Activated gamma-delta T cell (primary cell): ENCODE measurements around the gene SHROOM3.

Source experiments
- DNase-seq: peaks from one replicate; lab custom pipeline; 2025; lab: John Stamatoyannopoulos, UW

The SHROOM3 gene

DNA sequence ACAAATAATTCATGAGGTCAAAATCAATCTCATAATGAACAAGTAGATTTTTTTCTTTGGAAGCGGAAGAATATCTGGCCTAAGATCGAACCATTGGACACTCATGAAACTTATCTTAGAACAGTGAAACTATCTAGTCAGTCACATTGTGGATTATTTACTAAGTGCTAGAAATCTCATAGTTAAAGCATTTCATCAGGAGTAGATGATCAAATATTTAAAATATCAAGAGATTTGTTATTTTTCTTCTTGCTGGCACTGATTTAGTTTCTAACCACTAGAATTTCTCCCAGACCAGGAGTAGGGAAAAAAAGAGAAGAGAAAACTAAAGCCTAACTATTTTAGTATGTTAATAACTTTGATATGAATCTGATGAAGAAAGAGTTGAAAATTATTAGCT, 105.5 kb downstream of the SHROOM3 start:
- no peak for DNase-seq

- no peak for DNase-seq
Observed at GRCh38 chr4:76543378-76543777, 108.3 kb downstream of the SHROOM3 start.

GRCh38 chr4:76544725-76545124, 109.7 kb downstream of the SHROOM3 start:
- no peak for DNase-seq

DNA sequence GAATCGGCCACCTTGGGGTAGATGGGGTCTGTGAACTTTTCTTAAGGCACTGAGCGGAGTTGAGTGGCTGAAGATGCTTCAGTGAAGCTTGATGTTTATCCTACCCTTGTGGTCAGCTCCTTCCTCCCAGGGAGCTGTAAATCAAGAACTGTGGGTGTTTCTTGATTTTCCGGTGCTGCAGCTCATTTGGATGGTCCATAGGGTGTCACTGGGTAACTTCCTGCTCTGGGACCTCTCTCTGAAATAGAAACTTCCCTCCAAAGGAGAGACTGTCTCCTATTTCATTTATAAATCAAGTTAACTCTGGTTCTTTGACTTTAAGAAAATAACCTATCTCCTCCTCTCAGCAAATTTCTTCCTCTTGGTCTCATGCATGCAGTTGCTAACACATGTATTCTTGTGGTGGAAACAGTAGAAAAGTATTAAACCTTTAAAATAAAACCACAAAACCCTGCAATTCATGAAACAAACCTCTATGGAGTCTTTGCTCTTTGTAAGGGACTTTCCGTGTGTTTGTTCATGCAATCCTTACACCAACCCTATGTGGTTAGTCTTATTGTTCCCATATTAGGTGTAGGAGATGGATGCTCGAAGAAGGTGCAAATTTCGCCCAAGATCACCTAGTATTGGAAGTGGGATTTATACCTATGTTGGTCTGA, 110.3 kb downstream of the SHROOM3 start:
- DNase-seq: no peak

DNA sequence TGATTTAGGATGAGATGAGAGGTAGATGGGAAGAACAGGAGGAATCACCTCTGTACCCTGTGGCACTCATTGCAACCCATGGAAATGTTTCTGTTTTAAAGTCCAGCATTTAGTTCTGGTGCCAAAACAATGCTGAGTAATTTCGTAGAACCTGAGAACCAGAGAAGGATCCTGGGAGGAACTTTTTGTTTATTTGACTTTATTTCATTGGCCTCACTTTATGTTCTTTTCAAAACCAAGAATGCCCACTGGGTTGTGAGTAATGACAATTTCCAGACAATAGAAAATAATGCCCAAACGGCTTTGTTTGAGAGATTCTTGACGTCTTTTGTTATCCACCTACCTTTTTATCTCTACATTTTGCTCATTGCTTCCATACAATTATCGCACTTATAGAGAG, 111.3 kb downstream of the SHROOM3 start:
- DNase-seq: no peak

GRCh38 chr4:76546759-76547742, 112.0 kb downstream of the SHROOM3 start:
- DNase-seq: no peak

DNA sequence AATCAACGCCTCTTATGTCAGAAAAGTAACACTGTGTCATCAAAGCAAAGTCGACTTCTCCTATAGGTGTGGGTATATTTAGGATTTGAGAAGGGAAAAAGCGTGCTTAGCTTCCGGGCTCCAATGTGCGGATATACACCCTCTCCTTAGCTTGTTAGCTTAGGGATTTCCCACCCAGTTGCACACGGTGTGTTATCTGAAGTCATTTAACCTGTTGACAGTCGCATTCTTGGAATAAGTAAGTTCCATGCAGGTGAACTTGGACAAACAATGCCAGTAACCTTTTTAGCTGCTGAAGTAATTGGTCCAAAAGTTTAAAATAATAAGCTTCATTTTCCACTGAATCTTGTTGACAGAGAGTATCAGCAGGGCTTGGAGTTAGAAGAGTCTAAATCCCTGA, 113.7 kb downstream of the SHROOM3 start:
- DNase-seq: no peak

DNA sequence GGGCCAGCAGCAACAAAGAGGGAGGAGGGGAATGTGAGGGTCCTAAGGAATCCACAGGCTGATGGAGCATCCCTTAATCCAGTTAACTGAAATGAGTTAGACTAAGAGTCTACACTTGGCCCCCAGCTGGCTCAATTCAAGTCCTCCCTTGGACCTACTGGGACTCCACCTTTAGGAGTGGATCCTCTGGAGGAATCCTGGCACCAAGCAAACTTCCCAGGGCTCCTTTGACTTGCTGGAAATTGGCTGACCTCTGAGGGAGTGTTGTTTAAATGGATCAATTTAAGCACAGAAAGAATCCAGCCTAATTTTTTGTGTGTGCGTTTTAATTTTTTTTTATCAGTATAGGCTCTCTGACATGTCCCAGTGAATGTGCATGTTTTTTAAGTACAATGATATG, 114.7 kb downstream of the SHROOM3 start:
- DNase-seq: no peak

GRCh38 chr4:76550966-76551780, 116.1 kb downstream of the SHROOM3 start:
- DNase-seq: no peak

- no peak for DNase-seq
Observed at GRCh38 chr4:76554630-76555029, 119.6 kb downstream of the SHROOM3 start.

DNA sequence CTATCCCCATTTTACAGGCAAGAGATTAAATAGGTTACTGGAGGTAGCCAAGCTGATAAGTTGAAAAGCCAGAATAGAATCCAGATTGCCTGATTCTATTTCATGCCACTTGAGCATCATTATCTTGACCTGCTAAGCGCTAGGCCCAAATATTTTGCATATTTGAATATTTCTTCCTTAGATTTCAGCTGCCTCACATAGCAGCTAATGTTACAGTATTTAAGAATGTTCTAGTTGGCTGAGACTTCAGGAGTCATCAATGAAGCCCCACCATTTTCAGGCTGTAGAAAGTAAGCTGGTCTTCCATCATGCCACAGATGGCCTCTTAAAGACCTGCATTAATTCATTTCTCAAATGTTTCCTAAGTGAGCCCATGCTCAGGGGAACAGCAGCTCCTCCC, 121.4 kb downstream of the SHROOM3 start:
- no peak for DNase-seq

- no peak for DNase-seq
Observed at GRCh38 chr4:76558396-76559235, 123.6 kb downstream of the SHROOM3 start.

GRCh38 chr4:76559236-76560071, 124.4 kb downstream of the SHROOM3 start:
- DNase-seq: no peak

GRCh38 chr4:76562161-76562560, 127.1 kb downstream of the SHROOM3 start:
- no peak for DNase-seq

GRCh38 chr4:76562836-76563453, 127.9 kb downstream of the SHROOM3 start:
- DNase-seq: no peak

DNA sequence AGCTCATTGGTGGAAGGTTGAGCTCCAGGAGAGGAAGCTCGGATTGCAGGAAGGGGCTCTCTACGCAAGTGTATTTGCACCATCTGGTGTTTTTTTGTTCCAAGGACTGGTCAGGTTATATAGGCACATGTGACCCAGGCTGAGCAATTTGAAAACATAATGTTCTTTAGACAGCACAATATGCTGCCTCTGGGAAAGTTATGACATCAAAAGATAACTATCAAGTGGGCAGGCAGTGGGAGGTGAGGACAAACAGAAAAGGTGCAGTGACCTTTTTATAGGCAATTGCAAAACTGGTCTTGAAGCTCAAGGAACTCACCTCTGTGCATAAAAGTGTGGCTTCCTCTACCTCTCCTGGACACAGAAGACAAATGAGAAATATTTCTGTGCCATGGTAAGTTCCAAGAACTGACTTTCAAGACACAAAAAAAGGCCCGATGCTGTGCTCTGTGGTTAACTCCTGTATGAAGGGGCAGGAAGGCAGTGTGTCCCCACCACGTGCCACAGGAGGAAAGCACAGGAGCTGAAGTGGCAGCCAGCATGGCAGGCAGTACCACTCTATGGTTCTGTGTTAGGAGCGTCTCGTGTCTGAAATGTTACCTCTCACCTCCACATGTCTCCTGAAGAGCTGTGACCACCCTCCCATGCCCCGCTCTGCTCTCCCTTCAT, 128.6 kb downstream of the SHROOM3 start:
- no peak for DNase-seq

GRCh38 chr4:76564123-76564915, 129.3 kb downstream of the SHROOM3 start:
- DNase-seq: no peak

GRCh38 chr4:76568262-76568661, 133.2 kb downstream of the SHROOM3 start:
- no peak for DNase-seq

GRCh38 chr4:76569225-76569624, 134.2 kb downstream of the SHROOM3 start:
- no peak for DNase-seq
